MCF 10A (cell line): ENCODE data around the gene ADAMTS4. TPM values are rescaled to one million over a fixed set of nuclear protein-coding genes. Genes with fewer than 3 reads are reported as not detected.

Experiments
- BruUV-seq: library from RNA; stranded (reverse); fragments of 400-500 nt; replicated peaks from 2 replicates; lab custom pipeline; 2021; lab: Mats Ljungman, UMichigan
- CTCF ChIA-PET: fragments of 300-600 bp; sonication (Branson Sonifier 250); formaldehyde crosslinking; extraction: SDS; loops from one replicate; lab custom pipeline; 2021; ENCODE audit warnings: antibody characterized with exemption, inconsistent platforms; lab: Yijun Ruan, JAX
- POLR2A ChIA-PET: fragments of 300-600, 350-650 bp; sonication (Branson Sonifier 250); formaldehyde crosslinking; extraction: SDS; loops from one replicate; lab custom pipeline; 2020; ENCODE audit warnings: antibody characterized with exemption, inconsistent platforms; lab: Yijun Ruan, JAX
- DNase-seq: peaks from one replicate; pipeline ENCODE4 v3.0.0-alpha.2; 2018; ENCODE audit not compliant: unreplicated experiment
- H3K27ac Mint-ChIP-seq: one replicate; pipeline ENCODE4 v1.8.0; 2022; ENCODE audit warnings: mild to moderate bottlenecking, low read depth, mixed read lengths; ENCODE audit not compliant: unreplicated experiment
- H3K27me3 Mint-ChIP-seq: one replicate; pipeline ENCODE4 v1.8.0; 2022; ENCODE audit warnings: mixed read lengths; ENCODE audit not compliant: insufficient read depth, unreplicated experiment
- H3K36me3 Mint-ChIP-seq: one replicate; pipeline ENCODE4 v1.8.0; 2022; ENCODE audit warnings: mild to moderate bottlenecking, moderate library complexity, mixed read lengths; ENCODE audit not compliant: insufficient read depth, unreplicated experiment
- H3K4me1 Mint-ChIP-seq: one replicate; pipeline ENCODE4 v1.8.0; 2022; ENCODE audit warnings: mixed read lengths; ENCODE audit not compliant: insufficient read depth, unreplicated experiment
- H3K4me3 Mint-ChIP-seq: one replicate; pipeline ENCODE4 v1.8.0; 2022; ENCODE audit warnings: mild to moderate bottlenecking, moderate library complexity, mixed read lengths; ENCODE audit not compliant: unreplicated experiment
- H3K9me3 Mint-ChIP-seq: one replicate; pipeline ENCODE4 v1.8.0; 2022; ENCODE audit warnings: mixed read lengths; ENCODE audit not compliant: unreplicated experiment
- CTCF ChIP-seq: fragments of 200-600 bp; IDR thresholded peaks from one replicate; pipeline ENCODE4 v1.8.0; 2022; ENCODE audit warnings: antibody characterized with exemption, mild to moderate bottlenecking; ENCODE audit not compliant: unreplicated experiment
- intact Hi-C: fragments of 100-400 bp; cut with micrococcal nuclease; formaldehyde crosslinking; loops from 2 replicates; pipeline ENCODE4 v1.14.1; 2022
- total RNA-seq: library from RNA; stranded (reverse); gene quantifications from 2 replicates; pipeline ENCODE4 v1.2.3, GENCODE V29; 2022

The ADAMTS4 gene
- total RNA-seq, 1 experiment from 2014 or later: not detected

- Mint-ChIP-seq H3K27me3 (no peaks in the 10 kb centered on the region), H3K4me3 (no peak within 1 kb of the TSS), H3K27ac (no peak within 1 kb of the TSS), H3K36me3 (peaks cover 7% of the 10 kb centered on the region), H3K4me1 (peaks cover 11% of the 10 kb centered on the region), H3K9me3 (no peaks in the 10 kb centered on the region)
- no peak for DNase-seq
- POLR2A ChIA-PET: interaction anchor here (1.1 to 1.2 kb wide), 2 partner anchors 9 to 11 kb away, joined by 3 to 5 read pairs; no protein-coding TSS in a partner anchor
- CTCF ChIA-PET: interaction anchor here (0.6 to 9.4 kb wide), 5 partner anchors 10 to 217 kb away, joined by 4 to 128 read pairs (median 8); partner anchors contain the start of gene TOMM40L
- no TSS peak for BruUV-seq
- intact Hi-C loops: no loop called here
- no peak for TF ChIP-seq CTCF
These were observed 39.2 kb upstream of the ADAMTS4 start, which contains the start of gene NR1I3 for GRCh38 chr1:161238039-161238473. NR1I3 (minus strand) TSS chr1:161238203; CDS start chr1:161236565, 1,638 bp downstream.

GRCh38 chr1:161235957-161236775 is 37.3 kb upstream of the ADAMTS4 start:
- H3K4me3 Mint-ChIP-seq: no peak overlapping the region
- H3K9me3 Mint-ChIP-seq: no peaks in the 10 kb centered on the region
- BruUV-seq: no TSS peak
- H3K4me1 Mint-ChIP-seq: peaks cover 6% of the 10 kb centered on the region
- ChIA-PET POLR2A (interaction anchor here (0.7 to 1.2 kb wide), 4 partner anchors 8 to 153 kb away, joined by 3 to 4 read pairs (median 4); partner anchors contain the start of gene TOMM40L), CTCF (interaction anchor here (0.5 to 9.4 kb wide), 7 partner anchors 8 to 204 kb away, joined by 3 to 128 read pairs (median 4); partner anchors contain the start of genes PCP4L1 and TOMM40L)
- H3K27me3 Mint-ChIP-seq: no peaks in the 10 kb centered on the region
- intact Hi-C loops: no loop called here
- DNase-seq: no peak
- peaks cover 13% of the 10 kb centered on the region for H3K36me3 Mint-ChIP-seq
- no peak overlapping the region for H3K27ac Mint-ChIP-seq
- TF ChIP-seq CTCF: no peak

- no TSS peak for BruUV-seq
- H3K27me3 Mint-ChIP-seq: no peaks in the 10 kb centered on the region
- peaks cover 2% of the 10 kb centered on the region for H3K4me1 Mint-ChIP-seq
- H3K36me3 Mint-ChIP-seq: peaks cover 36% of the 10 kb centered on the region
- no peak overlapping the region for H3K27ac Mint-ChIP-seq
- intact Hi-C loops: no loop called here
- POLR2A ChIA-PET: no interaction called here
- no peaks in the 10 kb centered on the region for H3K9me3 Mint-ChIP-seq
- CTCF ChIA-PET: interaction anchor here (0.9 to 18.5 kb wide), 9 partner anchors 12 to 281 kb away, joined by 3 to 444 read pairs (median 8); partner anchors contain the start of gene NDUFS2
- H3K4me3 Mint-ChIP-seq: no peak overlapping the region
- TF ChIP-seq CTCF: no peak
- no peak for DNase-seq
These were observed 34.2 kb upstream of the ADAMTS4 start for GRCh38 chr1:161233102-161233501.

- DNase-seq: no peak
- BruUV-seq: no TSS peak
- POLR2A ChIA-PET: interaction anchor here (1.0 to 1.1 kb wide), 2 partner anchors 28 to 83 kb away, joined by 3 to 6 read pairs; partner anchors contain the start of genes NDUFS2 and SDHC
- intact Hi-C loops: no loop called here
- CTCF ChIA-PET: interaction anchor here (0.6 to 18.5 kb wide), 15 partner anchors 9 to 1152 kb away, joined by 3 to 444 read pairs (median 5); partner anchors contain the start of genes NDUFS2 and NR1I3
- TF ChIP-seq CTCF: no peak
- H3K4me3 Mint-ChIP-seq: no peak overlapping the region
- peaks cover 18% of the 10 kb centered on the region for H3K4me1 Mint-ChIP-seq
- H3K36me3 Mint-ChIP-seq: peaks cover 29% of the 10 kb centered on the region
- no peaks in the 10 kb centered on the region for H3K9me3 Mint-ChIP-seq
- no peaks in the 10 kb centered on the region for H3K27me3 Mint-ChIP-seq
- H3K27ac Mint-ChIP-seq: no peak overlapping the region
These were observed 31.9 kb upstream of the ADAMTS4 start for GRCh38 chr1:161230762-161231161.
